Stomach (tissue), 9 donors: ENCODE measurements around the gene OPCML. TPM values are rescaled to one million over a fixed set of nuclear protein-coding genes. Genes with fewer than 3 reads are reported as not detected.

Experiments used
- DNase-seq, 2 donors: peaks; one replicate each; pipeline versions ENCODE4 v3.0.0 to v3.0.0-alpha.2; 2013 to 2019
- H3K27ac ChIP-seq, 5 donors: fragments of 200-600 bp in 4 of 5; sonication (generic) in 4 of 5; one replicate each; pipeline ENCODE4 v1.5.1; 2013 to 2019; ENCODE audit warnings: mild to moderate bottlenecking in 1 of 5, moderate library complexity in 1 of 5
- H3K27me3 ChIP-seq, 3 donors: fragments of 200-600 bp; sonication (generic); one replicate each; pipeline ENCODE4 v1.5.1; 2017 to 2019; ENCODE audit warnings: mixed run types in 1 of 3
- H3K36me3 ChIP-seq, 4 donors: fragments of 200-600 bp; sonication (generic); 1 replicate in 3 of 4; 2 replicates in 1 of 4; pipeline ENCODE4 v1.5.1; 2016 to 2019
- H3K4me1 ChIP-seq, 4 donors: fragments of 200-600 bp; sonication (generic); one replicate each; pipeline ENCODE4 v1.5.1; 2016 to 2019
- H3K4me3 ChIP-seq, 4 donors: fragments of 200-600 bp; sonication (generic) in 3 of 4; one replicate each; pipeline ENCODE4 v1.5.1; 2016 to 2019; ENCODE audit warnings: mild to moderate bottlenecking in 1 of 4
- H3K9me3 ChIP-seq, 4 donors: fragments of 200-600 bp; sonication (generic); one replicate each; pipeline ENCODE4 v1.5.1; 2016 to 2019
- CTCF ChIP-seq, 7 experiments: fragments of 450-650 bp in 4 of 7; fragments of 200-600 bp in 3 of 7; sonication (generic) in 3 of 7; IDR thresholded peaks; one replicate each; pipeline ENCODE4 v1.5.1; 2016 to 2019; ENCODE audit warnings: antibody characterized with exemption in 7 of 7, control low read depth in 2 of 7, mild to moderate bottlenecking in 1 of 7
- EP300 ChIP-seq: sonication (generic); formaldehyde crosslinking; IDR thresholded peaks from one replicate; pipeline ENCODE4 v1.6.1; 2017; ENCODE audit warnings: antibody characterized with exemption
- POLR2A ChIP-seq, 4 donors: fragments of 450-650 bp; IDR thresholded peaks; one replicate each; pipeline ENCODE4 v1.6.1; 2016; ENCODE audit warnings: antibody characterized with exemption in 4 of 4, control low read depth in 2 of 4, mild to moderate bottlenecking in 1 of 4, moderate library complexity in 1 of 4
- POLR2AphosphoS5 ChIP-seq, 3 donors: sonication (generic); formaldehyde crosslinking; IDR thresholded peaks; one replicate each; pipeline ENCODE4 v1.6.1; 2016; ENCODE audit warnings: antibody characterized with exemption in 3 of 3
- WGBS, 5 donors: extraction: QIAGEN DNeasy Blood & Tissue Kit in 3 of 5; methylation state at CpG; one replicate each; pipeline versions ENCODE4 v1.1.5 to v1.1.7; 2013 to 2018; 5-methylcytosine and 5-hydroxymethylcytosine counted together
- intact Hi-C: fragments of 100-400 bp; cut with DNase I; formaldehyde crosslinking; loops from one replicate; pipeline ENCODE4 v1.15.1; 2023; ENCODE audit warnings: low total_unique reads
- polyA plus RNA-seq, 3 donors: library from polyadenylated mRNA; stranded (reverse); fragments of 200-250 nt; gene quantifications; one replicate each; pipeline ENCODE4 v1.2.3, GENCODE V29; 2013
- total RNA-seq, 5 donors: library from RNA; depleted of rRNA; stranded (reverse); fragments of >200 nt; gene quantifications; one replicate each; pipeline versions ENCODE4 v1.1.0 to v1.2.3, GENCODE V29; 2014 to 2016
- donor health status: healthy with polysubstance abuse.
- donor health status: Bipolar disorder and iron deficiency.
- donor health status: healthy.

Gene OPCML
- total and polyA plus RNA-seq, 8 donors, result 0.03 to 0.92 (median 0.55) TPM; not detected in 3

- no peak for DNase-seq
- no peak for TF ChIP-seq EP300
- TF ChIP-seq POLR2A (IDR thresholded peaks at IDR 0.05), result no peak
- no peak for TF ChIP-seq POLR2AphosphoS5 (IDR thresholded peaks at IDR 0.05)
- TF ChIP-seq CTCF (IDR thresholded peaks at IDR 0.05), result no peak
- Histone ChIP-seq H3K36me3 (no peaks in the 10 kb centered on the region), H3K4me1 (no peaks in the 10 kb centered on the region), H3K27me3 (no peaks in the 10 kb centered on the region), H3K9me3 (no peaks in the 10 kb centered on the region), H3K27ac (no peak overlapping the region), H3K4me3 (no peak overlapping the region)
- WGBS, 5 donors, result 64 to 79% (median 73%) methylated on average over 9 of the region's 9 CpGs
- intact Hi-C loops, result no loop called here
Observed at GRCh38 chr11:133560472-133560855, 28.2 kb upstream of the OPCML start.

GRCh38 chr11:133559833-133560471, 27.7 kb upstream of the OPCML start:
- Histone ChIP-seq H3K36me3 (no peaks in the 10 kb centered on the region), H3K4me3 (no peak overlapping the region), H3K27me3 (peaks cover 0 to under 1% (median 0%) of the 10 kb centered on the region in 3 donors), H3K9me3 (no peaks in the 10 kb centered on the region), H3K27ac (no peak overlapping the region), H3K4me1 (peaks cover 0 to 3% (median under 1%) of the 10 kb centered on the region in 4 donors)
- no peak for DNase-seq
- WGBS, 5 donors, result 78 to 91% (median 89%) methylated on average over 10 of the region's 10 CpGs
- no peak for TF ChIP-seq POLR2A (IDR thresholded peaks at IDR 0.05)
- no peak for TF ChIP-seq POLR2AphosphoS5 (IDR thresholded peaks at IDR 0.05)
- no peak for TF ChIP-seq EP300
- TF ChIP-seq CTCF (IDR thresholded peaks at IDR 0.05), result no peak
- intact Hi-C loops, result no loop called here

GRCh38 chr11:133559382-133559781, 27.1 kb upstream of the OPCML start:
- intact Hi-C loops, result no loop called here
- peaks cover 0 to 9% (median 3%) of the 10 kb centered on the region in 4 donors for H3K4me1 ChIP-seq
- H3K4me3 ChIP-seq, result no peak overlapping the region
- H3K27ac ChIP-seq, result no peak overlapping the region
- H3K36me3 ChIP-seq, result no peaks in the 10 kb centered on the region
- H3K9me3 ChIP-seq, result no peaks in the 10 kb centered on the region
- 41 to 65% (median 49%) methylated on average over 6 of the region's 6 CpGs for WGBS, 5 donors
- H3K27me3 ChIP-seq, result peaks cover 0 to 5% (median 0%) of the 10 kb centered on the region in 3 donors
- TF ChIP-seq EP300, result no peak
- TF ChIP-seq POLR2A (IDR thresholded peaks at IDR 0.05), result no peak
- no peak for TF ChIP-seq CTCF (IDR thresholded peaks at IDR 0.05)
- TF ChIP-seq POLR2AphosphoS5 (IDR thresholded peaks at IDR 0.05), result no peak
- DNase-seq, result no peak

GRCh38 chr11:133555034-133555433, 22.7 kb upstream of the OPCML start:
- Histone ChIP-seq H3K27ac (no peak overlapping the region), H3K36me3 (no peaks in the 10 kb centered on the region), H3K4me1 (peaks cover 0 to 11% (median 5%) of the 10 kb centered on the region in 4 donors), H3K4me3 (no peak overlapping the region), H3K9me3 (no peaks in the 10 kb centered on the region), H3K27me3 (peaks cover 0 to 5% (median 0%) of the 10 kb centered on the region in 3 donors)
- intact Hi-C loops, result no loop called here
- WGBS, 5 donors, result 43 to 56% (median 48%) methylated on average over 6 of the region's 6 CpGs
- TF ChIP-seq EP300 (no peak), CTCF (IDR thresholded peaks at IDR 0.05) (no peak), POLR2AphosphoS5 (IDR thresholded peaks at IDR 0.05) (no peak), POLR2A (IDR thresholded peaks at IDR 0.05) (no peak)
- DNase-seq, result no peak
